ENCODE data around the gene RAD50. TPM values are rescaled to one million over a fixed set of nuclear protein-coding genes. Genes with fewer than 3 reads are reported as not detected.
"Not testable (repeated sequence)": the region's sequence is repeated elsewhere in the genome, so short reads cannot be mapped to it uniquely, and the experiment has no call there.

RAD50 gene
- 10 to 100 TPM in 7 of 8 experiments, 1 to 10 TPM in 1; 9.9 to 66.4 (median 16.1) TPM for total RNA-seq

DNA sequence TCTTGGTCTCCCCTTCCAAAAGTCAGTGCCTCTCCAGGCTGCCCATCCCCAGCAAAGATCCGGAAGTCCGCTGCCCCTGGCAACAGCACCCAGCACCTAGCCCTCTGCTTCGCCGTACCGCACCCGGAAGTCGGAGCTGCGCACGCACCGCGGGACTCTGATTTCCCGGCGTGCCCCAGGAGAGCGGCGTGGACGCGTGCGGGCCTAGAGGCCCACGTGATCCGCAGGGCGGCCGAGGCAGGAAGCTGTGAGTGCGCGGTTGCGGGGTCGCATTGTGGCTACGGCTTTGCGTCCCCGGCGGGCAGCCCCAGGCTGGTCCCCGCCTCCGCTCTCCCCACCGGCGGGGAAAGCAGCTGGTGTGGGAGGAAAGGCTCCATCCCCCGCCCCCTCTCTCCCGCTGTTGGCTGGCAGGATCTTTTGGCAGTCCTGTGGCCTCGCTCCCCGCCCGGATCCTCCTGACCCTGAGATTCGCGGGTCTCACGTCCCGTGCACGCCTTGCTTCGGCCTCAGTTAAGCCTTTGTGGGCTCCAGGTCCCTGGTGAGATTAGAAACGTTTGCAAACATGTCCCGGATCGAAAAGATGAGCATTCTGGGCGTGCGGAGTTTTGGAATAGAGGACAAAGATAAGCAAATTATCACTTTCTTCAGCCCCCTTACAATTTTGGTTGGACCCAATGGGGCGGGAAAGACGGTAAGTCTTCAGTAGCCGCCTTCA, at the start of gene RAD50:
TSS of gene RAD50 (plus strand) at position 215 of the 715 bp plus-strand sequence. CDS start at position 563, 348 bp downstream.
- peaks cover 0 to 10% of the 10 kb centered on the region in 2 donors for H3K4me1 ChIP-seq (replicated peaks in 1 of 2)
- peak within 1 kb of the TSS; percentile 44 to 52 (median 47) for H3K4me3 ChIP-seq
- peak within 1 kb of the TSS; percentile 46 to 80 for H3K27ac ChIP-seq
- in situ Hi-C loops (cut with MboI; ENCODE audit: low pct_unique_long_range_greater_than_20kb in 2 of 9, low sequenced_read_pairs in 9 of 9, unreplicated experiment in 9 of 9) = no loop called here
- 0 to 33% (median 0%) methylated on average over 1 to 9 of the region's 53 CpGs; no CpG with 5 or more reads in 3 of the 10 experiments for WGBS, 10 experiments
- peak; percentile 96 to 98 (median 97) for ATAC-seq (replicated peaks in 6 of 8)

- Histone ChIP-seq H3K4me3 (no peak overlapping the region), H3K4me1 (replicated peaks in 1 of 2) (no peaks in the 10 kb centered on the region), H3K27ac (no peak overlapping the region)
- in situ Hi-C loops (cut with MboI; ENCODE audit: low pct_unique_long_range_greater_than_20kb in 2 of 9, low sequenced_read_pairs in 9 of 9, unreplicated experiment in 9 of 9) = no loop called here
- ATAC-seq (replicated peaks in 6 of 8) = peak in 2 of 8 experiments; percentile 20 to 42
Observed at GRCh38 chr5:132510076-132510475, 46.7 kb upstream of the RAD50 start.

GRCh38 chr5:132513618-132514336, 43.0 kb upstream of the RAD50 start:
- H3K4me3 ChIP-seq; in situ Hi-C loops (cut with MboI; ENCODE audit: low pct_unique_long_range_greater_than_20kb in 2 of 9, low sequenced_read_pairs in 9 of 9, unreplicated experiment in 9 of 9); H3K27ac ChIP-seq; H3K4me1 ChIP-seq (replicated peaks in 1 of 2); ATAC-seq (replicated peaks in 6 of 8): not testable (repeated sequence)
- 27 to 94% (median 80%) methylated on average over 1 to 2 of the region's 25 CpGs; no CpG with 5 or more reads in 5 of the 10 experiments for WGBS, 10 experiments

DNA sequence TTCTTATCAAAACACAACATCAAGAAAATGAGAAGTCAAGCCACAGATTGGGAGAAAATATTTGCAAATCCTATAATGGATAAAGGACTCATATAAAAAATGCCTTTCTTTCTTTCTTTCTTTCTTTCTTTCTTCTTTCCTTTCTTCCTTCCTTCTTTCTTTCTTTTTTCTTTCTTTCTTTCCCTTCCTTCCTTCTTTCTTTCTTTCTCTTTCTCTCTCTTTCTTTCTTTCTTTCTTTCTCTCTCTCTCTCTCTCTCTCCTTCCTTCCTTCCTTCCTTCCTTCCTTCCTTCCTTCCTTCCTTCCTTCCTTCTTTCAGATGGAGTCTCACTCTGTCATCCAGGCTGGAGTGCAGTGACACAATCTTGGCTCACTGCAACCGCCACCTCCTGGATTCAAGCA, 34.7 kb upstream of the RAD50 start:
- H3K4me3 ChIP-seq; H3K27ac ChIP-seq; in situ Hi-C loops (cut with MboI; ENCODE audit: low pct_unique_long_range_greater_than_20kb in 2 of 9, low sequenced_read_pairs in 9 of 9, unreplicated experiment in 9 of 9); ATAC-seq (replicated peaks in 6 of 8); H3K4me1 ChIP-seq (replicated peaks in 1 of 2): not testable (repeated sequence)
- 29 to 100% (median 92%) methylated on average over 1 of the region's 1 CpG; no CpG with 5 or more reads in 6 of the 10 experiments for WGBS, 10 experiments

- H3K27ac ChIP-seq; H3K4me3 ChIP-seq; ATAC-seq (replicated peaks in 6 of 8); in situ Hi-C loops (cut with MboI; ENCODE audit: low pct_unique_long_range_greater_than_20kb in 2 of 9, low sequenced_read_pairs in 9 of 9, unreplicated experiment in 9 of 9); H3K4me1 ChIP-seq (replicated peaks in 1 of 2): not testable (repeated sequence)
- 24 to 81% (median 73%) methylated on average over 1 to 5 of the region's 5 CpGs; no CpG with 5 or more reads in 3 of the 10 experiments for WGBS, 10 experiments
Observed at GRCh38 chr5:132524877-132525276, 31.9 kb upstream of the RAD50 start.

GRCh38 chr5:132525299-132525724, 31.5 kb upstream of the RAD50 start:
- Histone ChIP-seq H3K4me1 (replicated peaks in 1 of 2) (no peaks in the 10 kb centered on the region), H3K27ac (no peak overlapping the region), H3K4me3 (no peak overlapping the region)
- in situ Hi-C loops (cut with MboI; ENCODE audit: low pct_unique_long_range_greater_than_20kb in 2 of 9, low sequenced_read_pairs in 9 of 9, unreplicated experiment in 9 of 9) = no loop called here
- no peak for ATAC-seq (replicated peaks in 6 of 8)

- ATAC-seq (replicated peaks in 6 of 8) = peak; percentile 72 to 95 (median 92)
- WGBS, 10 experiments = 0 to 67% (median 17%) methylated on average over 1 to 3 of the region's 11 CpGs; no CpG with 5 or more reads in 5 of the 10 experiments
- Histone ChIP-seq H3K4me1 (replicated peaks in 1 of 2) (no peaks in the 10 kb centered on the region), H3K27ac (no peak overlapping the region), H3K4me3 (peak overlapping the region in 2 of 5 donors; percentile 18 to 19)
- in situ Hi-C loops (cut with MboI; ENCODE audit: low pct_unique_long_range_greater_than_20kb in 2 of 9, low sequenced_read_pairs in 9 of 9, unreplicated experiment in 9 of 9) = no loop called here
Observed at GRCh38 chr5:132526290-132526973, 30.3 kb upstream of the RAD50 start.

DNA sequence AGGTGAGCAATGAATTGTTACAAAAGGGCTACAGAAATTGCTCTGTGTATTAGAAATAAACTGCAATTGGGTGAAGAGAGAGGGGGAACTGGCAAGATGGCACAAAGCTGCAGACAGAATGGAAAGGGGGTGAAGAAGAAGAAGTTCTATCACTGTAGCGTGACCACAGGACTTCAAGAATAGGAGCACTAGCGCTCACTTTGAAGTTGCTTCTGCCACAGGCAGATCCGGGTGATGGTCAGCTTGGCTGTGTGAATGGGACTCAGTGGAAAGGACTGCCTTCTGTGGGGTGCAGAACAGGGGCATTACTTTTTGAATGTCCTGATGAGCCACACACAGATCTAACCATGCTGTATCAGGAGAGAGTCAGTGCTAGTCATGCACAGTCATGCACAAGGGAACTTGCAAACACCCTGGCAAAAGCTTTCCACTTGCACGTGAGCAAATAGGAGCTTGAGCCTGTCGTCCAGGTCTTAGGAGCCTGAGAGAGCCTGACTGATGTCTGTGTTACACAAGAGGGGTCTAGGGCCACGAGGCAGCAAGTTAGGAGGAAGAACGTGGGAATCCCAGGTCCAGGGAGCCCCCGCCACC, 29.7 kb upstream of the RAD50 start:
- ATAC-seq (replicated peaks in 6 of 8) = peak in 7 of 8 experiments; percentile 10 to 42 (median 22)

DNA sequence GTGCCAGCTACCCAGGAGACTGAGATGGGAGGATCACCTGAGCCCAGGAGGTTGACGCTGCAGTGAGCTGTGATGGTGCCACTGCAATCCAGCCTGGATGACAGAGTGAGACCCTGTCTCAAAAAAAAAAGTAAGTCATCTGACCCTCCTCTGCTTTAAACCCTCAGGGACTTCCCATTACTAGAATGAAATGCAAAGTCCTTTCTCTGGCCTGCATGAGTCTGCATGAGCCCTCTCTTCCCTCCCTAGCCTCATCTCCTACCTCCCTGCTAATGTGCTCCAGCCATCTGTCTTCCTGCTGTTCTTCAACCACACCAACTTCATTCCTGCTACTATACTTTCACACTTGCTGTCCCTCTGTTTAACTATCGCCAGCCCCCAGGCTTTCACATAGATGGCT, 28.8 kb upstream of the RAD50 start:
- Histone ChIP-seq H3K4me3 (no peak overlapping the region), H3K4me1 (replicated peaks in 1 of 2) (no peaks in the 10 kb centered on the region), H3K27ac (no peak overlapping the region)
- ATAC-seq (replicated peaks in 6 of 8) = peak in 7 of 8 experiments; percentile 34 to 94 (median 67)
- 44 to 100% (median 81%) methylated on average over 1 to 2 of the region's 2 CpGs; no CpG with 5 or more reads in 4 of the 10 experiments for WGBS, 10 experiments
- in situ Hi-C loops (cut with MboI; ENCODE audit: low pct_unique_long_range_greater_than_20kb in 2 of 9, low sequenced_read_pairs in 9 of 9, unreplicated experiment in 9 of 9) = no loop called here

More for the DNA sequence above, 29.7 kb upstream of the RAD50 start:
- Histone ChIP-seq H3K27ac (no peak overlapping the region), H3K4me3 (no peak overlapping the region), H3K4me1 (replicated peaks in 1 of 2) (no peaks in the 10 kb centered on the region)
- WGBS, 10 experiments = 33 to 92% (median 65%) methylated on average over 1 to 7 of the region's 8 CpGs; no CpG with 5 or more reads in 2 of the 10 experiments
- in situ Hi-C loops (cut with MboI; ENCODE audit: low pct_unique_long_range_greater_than_20kb in 2 of 9, low sequenced_read_pairs in 9 of 9, unreplicated experiment in 9 of 9) = no loop called here

- WGBS, 10 experiments = 0 to 87% (median 66%) methylated on average over 1 to 4 of the region's 6 CpGs; no CpG with 5 or more reads in 2 of the 10 experiments
- Histone ChIP-seq H3K27ac (no peak overlapping the region), H3K4me3 (no peak overlapping the region), H3K4me1 (replicated peaks in 1 of 2) (no peaks in the 10 kb centered on the region)
- no peak for ATAC-seq (replicated peaks in 6 of 8)
- in situ Hi-C loops (cut with MboI; ENCODE audit: low pct_unique_long_range_greater_than_20kb in 2 of 9, low sequenced_read_pairs in 9 of 9, unreplicated experiment in 9 of 9) = no loop called here
Observed at GRCh38 chr5:132528866-132529634, 27.7 kb upstream of the RAD50 start.

DNA sequence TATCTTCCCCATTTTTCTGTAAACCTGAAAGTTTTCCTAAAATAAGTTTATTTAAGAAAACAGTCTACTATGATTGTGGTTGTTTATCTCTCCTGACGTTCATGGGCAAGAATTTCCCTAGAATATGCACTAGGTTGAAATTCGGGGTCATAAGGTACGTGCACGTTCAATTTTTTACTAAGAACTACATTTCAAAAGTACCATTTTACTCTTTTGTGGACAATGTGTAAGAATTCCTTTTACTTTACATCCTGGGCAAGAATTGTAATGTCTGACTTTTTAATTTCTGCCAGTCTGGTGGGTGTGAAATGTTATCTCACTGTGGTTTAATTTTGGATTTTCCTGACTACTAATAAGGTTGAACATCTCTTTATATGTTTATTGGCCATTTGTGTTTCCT, 25.8 kb upstream of the RAD50 start:
- H3K4me1 ChIP-seq (replicated peaks in 1 of 2) = no peaks in the 10 kb centered on the region
- ATAC-seq (replicated peaks in 6 of 8) = no peak
- in situ Hi-C loops (cut with MboI; ENCODE audit: low pct_unique_long_range_greater_than_20kb in 2 of 9, low sequenced_read_pairs in 9 of 9, unreplicated experiment in 9 of 9) = no loop called here
- WGBS, 10 experiments = 61 to 88% (median 78%) methylated on average over 1 to 4 of the region's 4 CpGs; no CpG with 5 or more reads in 1 of the 10 experiments
- H3K4me3 ChIP-seq = no peak overlapping the region
- no peak overlapping the region for H3K27ac ChIP-seq

DNA sequence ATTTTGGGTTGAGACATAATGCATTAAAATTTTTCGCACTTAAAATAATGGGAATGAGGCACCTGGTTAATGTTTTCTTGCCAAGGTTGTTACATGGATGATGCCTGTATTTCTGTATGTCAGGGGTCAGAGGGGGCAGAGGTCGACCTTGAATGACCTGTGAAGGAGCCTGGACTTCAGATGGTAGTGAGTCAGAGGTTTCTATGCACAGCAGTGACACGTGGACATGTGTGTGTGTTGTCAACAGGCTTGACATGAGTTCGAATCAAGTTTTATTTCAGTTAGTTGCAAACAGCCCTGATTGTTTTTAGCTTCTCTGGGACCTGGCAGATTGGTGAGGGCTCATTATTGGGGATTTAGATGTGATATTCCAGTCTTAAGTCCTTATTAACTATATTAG, 17.1 kb upstream of the RAD50 start:
- ATAC-seq (replicated peaks in 6 of 8) = no peak
- in situ Hi-C loops (cut with MboI; ENCODE audit: low pct_unique_long_range_greater_than_20kb in 2 of 9, low sequenced_read_pairs in 9 of 9, unreplicated experiment in 9 of 9) = no loop called here
- Histone ChIP-seq H3K4me1 (replicated peaks in 1 of 2) (no peaks in the 10 kb centered on the region), H3K27ac (no peak overlapping the region), H3K4me3 (no peak overlapping the region)
- WGBS, 10 experiments = 33 to 86% (median 64%) methylated on average over 1 to 4 of the region's 4 CpGs; no CpG with 5 or more reads in 2 of the 10 experiments

Measured in motor neuron (in vitro differentiated cells).